HG02870 (cell line): ENCODE results near the gene SOS2.

ENCODE experiments used
- ATAC-seq: cut with Tn5 transposase; IDR thresholded peaks from one replicate; pipeline ENCODE4 v1.9.1; 2021; ENCODE audit warnings: mild to moderate bottlenecking, moderate library complexity; ENCODE audit not compliant: unreplicated experiment

Gene SOS2

GRCh38 chr14:50231475-50232275 lies at the start of gene SOS2:
TSS of gene SOS2 (minus strand) at chr14:50231578. CDS start at chr14:50231283, 295 bp downstream.
- peak; percentile 82 for ATAC-seq

DNA sequence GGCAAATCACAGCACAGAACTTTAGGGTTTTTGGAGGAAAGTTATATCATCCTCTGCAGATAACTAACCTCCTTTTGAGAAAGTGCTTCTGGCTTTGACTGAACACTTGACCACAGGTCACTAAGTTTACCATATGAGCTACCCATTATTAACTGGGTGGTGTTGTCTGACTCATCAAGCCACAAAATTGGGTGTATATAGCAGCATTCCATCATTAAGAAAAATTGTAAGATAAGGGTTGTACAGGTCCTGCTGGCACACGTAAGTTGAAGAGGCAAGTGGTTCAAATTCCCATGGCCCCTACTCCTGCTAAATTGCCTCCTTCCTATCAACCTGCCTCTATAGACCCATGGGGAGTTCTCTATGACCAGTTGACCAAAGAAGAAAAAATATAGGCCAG lies 41.1 kb upstream of the SOS2 start:
- no peak for ATAC-seq

- ATAC-seq = no peak
Observed at GRCh38 chr14:50270932-50271331, 39.6 kb upstream of the SOS2 start.

DNA sequence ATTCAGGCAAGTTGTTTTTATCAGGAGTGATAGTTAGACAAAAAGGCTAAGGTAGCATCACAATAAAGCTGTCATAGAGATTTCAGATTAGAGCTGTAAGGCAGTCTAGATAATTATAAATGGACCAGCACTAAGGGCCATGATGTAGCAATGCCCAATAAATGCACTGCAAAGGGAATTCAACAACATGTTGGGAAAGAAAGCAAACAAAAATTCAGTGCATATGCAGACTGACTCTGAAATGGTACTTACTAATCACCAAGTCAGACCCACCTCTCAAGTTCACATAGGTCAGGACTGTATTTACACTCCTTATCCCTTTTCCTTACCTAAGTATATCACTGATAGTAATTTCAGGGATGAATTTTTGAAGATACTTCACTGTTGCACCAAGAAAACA lies 33.7 kb upstream of the SOS2 start:
- ATAC-seq = no peak

DNA sequence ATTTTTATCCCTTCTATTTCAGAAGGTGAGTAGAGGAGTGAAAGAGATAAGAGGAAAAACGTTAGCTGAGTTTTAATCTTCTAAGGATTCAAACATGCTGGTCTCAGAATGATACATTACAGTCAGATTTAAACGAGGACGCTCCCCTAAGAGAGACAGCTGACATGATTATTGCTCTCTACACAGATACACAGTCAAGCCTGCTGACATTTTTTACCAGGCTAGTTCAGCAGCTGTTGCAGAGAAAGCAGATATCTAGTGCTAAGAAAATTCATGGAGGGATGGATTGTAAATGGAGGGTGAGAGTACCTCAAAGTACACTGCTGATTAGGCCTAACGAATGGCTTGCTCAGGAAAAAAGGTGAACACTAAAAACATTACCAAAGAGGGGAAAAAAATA lies 31.9 kb upstream of the SOS2 start:
- no peak for ATAC-seq

GRCh38 chr14:50262865-50263264 lies 31.5 kb upstream of the SOS2 start:
- no peak for ATAC-seq

GRCh38 chr14:50260511-50260910 lies 29.1 kb upstream of the SOS2 start:
- no peak for ATAC-seq

- ATAC-seq = no peak
Observed at GRCh38 chr14:50260072-50260471, 28.7 kb upstream of the SOS2 start.

DNA sequence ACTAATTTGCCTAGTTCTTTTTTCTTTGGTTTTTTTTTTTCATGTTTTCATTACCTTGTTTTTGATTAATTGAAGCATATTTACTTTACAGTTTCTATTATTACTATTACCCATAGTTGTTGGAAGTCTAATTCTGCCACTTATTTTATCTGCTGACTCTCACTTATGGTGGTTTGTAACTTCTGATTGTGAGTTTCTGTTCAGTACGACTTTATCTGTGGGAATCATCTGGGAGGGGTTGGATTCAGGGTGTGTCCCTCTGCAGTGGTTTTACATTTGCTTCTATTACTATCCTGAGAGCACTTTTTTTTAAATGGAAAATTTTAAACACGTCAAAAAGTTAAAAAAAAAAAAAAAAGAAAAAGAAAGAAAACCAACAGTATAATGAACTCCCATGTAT lies 26.4 kb upstream of the SOS2 start:
- no peak for ATAC-seq

DNA sequence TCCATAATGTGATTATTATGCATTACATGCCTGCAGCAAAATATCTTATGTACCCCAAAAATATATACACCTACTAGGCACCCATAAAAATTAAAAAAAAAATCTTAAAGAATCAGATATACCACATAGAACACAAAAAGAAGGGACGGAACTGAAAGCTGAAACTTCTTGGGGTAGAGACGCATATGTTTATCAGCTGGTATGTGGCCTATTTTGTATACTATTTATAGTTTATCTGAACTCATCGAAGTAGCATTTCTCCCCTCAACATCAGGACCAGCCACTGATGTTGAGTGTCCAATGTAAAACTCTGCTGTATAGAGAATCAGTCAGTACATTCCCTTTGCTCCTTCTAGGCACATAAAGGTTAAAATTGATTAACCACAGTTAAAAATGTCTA lies 22.9 kb upstream of the SOS2 start:
- ATAC-seq = no peak

GRCh38 chr14:50249136-50249775 lies 17.9 kb upstream of the SOS2 start:
- no peak for ATAC-seq

DNA sequence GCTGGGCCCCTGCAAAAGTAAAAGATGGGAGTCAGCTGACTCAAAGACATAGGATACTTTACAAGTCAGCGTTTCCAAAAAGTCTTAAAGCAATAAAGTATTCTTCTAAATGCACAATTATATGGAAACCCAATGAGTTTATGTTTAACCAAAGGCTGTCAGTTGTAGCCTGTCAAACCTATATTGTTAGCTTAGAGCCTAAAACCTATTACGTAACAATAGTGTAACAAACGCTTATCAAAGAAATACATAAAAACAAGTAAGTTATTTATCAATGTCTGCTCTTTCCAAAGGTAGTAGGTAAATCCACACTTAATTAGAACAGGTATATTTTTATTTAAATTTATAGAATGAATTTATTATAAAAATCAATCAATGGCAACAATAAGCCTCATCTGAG lies 15.9 kb upstream of the SOS2 start:
- no peak for ATAC-seq

- no peak for ATAC-seq
Observed at GRCh38 chr14:50242566-50243310, 11.4 kb upstream of the SOS2 start.

GRCh38 chr14:50242096-50242495 lies 10.7 kb upstream of the SOS2 start:
- ATAC-seq = no peak

- no peak for ATAC-seq
Observed at GRCh38 chr14:50237427-50237826, 6.0 kb upstream of the SOS2 start.

- ATAC-seq = no peak
Observed at GRCh38 chr14:50233951-50234250, 2.5 kb upstream of the SOS2 start.

DNA sequence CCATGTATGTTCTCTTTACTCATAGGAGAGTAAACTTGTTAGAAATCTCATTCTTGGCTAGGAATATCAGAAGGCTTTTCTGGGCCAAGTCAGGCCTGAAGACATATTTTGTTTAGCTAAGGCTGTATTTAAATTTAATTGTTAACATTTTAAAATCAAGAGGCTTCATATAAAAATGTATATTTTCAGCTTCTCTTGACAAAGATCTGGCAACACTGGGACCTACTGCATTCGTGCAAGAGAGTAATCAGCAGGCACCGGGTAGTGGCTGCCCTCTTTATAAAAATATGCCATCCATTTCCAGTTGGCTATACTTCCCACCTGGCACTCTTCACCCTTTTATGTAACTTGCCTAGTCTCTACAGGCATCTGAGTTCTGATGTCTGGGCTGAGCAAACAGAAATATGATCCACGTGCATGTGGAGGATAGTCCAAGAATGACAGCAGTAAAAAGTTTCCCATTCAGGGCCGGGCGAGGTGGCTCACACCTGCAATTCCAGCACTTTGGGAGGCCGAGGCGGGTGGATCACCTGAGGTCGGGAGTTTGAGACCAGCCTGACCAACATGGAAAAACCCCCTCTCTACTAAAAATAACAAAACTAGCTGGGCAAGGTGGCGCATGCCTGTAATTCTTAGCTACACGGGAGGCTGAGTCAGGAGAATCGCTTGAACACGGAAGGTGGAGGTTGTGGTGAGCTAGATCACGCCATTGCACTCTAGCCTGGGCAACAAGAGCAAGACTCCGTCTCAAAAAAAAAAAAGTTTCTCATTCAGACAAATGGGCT lies 2.0 kb upstream of the SOS2 start:
- ATAC-seq = no peak

DNA sequence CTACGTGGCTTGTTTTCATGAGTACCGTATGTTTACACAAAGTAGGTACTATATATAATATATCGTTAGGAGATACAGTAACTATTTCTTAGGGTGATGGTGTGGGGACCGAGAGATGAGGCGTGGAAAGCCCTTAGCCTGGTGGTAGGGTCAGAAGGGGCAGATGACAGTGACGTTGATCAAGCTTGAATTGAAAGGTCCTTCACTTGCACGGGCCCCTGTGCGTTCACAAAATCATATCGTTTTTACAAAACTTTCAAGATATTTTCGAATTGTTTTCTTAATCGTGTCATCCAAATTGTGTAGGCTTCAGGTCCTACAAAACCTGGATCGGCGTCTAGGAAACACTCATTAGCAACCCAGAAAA lies 881 bp upstream of the SOS2 start:
- no peak for ATAC-seq

GRCh38 chr14:50230701-50231474 lies 490 bp downstream of the SOS2 start:
- peak; percentile 24 for ATAC-seq

DNA sequence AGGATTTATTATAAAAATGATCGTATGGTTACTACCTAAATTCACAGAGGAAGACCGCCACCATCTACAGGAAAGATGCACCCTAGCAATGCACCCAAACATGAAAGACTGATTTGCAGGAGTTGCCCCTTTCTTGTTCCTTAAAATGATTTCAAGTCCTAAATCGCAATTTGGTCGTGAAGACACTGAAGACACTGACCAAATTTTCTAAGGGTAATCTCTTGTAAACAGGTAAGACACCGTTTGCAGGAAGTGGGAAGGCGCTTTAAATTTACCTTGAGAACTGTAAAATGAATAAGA lies 1.0 kb downstream of the SOS2 start:
- ATAC-seq = no peak

DNA sequence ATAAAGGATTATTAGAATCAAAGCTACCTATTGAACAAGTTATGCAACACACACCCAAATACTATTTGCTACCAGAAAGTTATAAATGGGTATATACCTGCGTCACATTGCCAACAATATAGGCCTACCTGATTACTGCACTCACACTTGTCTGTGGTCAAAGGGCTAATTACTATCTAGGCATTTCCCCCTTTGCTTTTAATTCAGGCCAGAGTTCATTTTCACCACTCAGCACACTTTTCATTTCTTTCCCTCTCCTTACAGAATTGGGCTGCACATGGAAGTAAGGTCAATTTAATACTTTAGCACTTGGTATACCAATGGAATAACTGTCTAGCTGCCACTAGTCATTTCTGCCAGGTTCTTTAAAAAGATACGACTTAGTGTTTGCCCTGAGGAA lies 1.7 kb downstream of the SOS2 start:
- ATAC-seq = no peak
